WERI-Rb-1 (cell line): ENCODE measurements around the gene GPR55.

Experiments
- DNase-seq: peaks from one replicate; pipeline ENCODE4 v3.0.0-alpha.2; 2020
- H3K27ac ChIP-seq: fragments of 250-450 bp; sonication (Bioruptor Pico); 2 replicates; pipeline ENCODE4 v1.5.1; 2020; ENCODE audit warnings: mild to moderate bottlenecking, moderate library complexity
- H3K27me3 ChIP-seq: fragments of 250-450 bp; sonication (Bioruptor Pico); 2 replicates; pipeline ENCODE4 v1.5.1; 2021; ENCODE audit warnings: mild to moderate bottlenecking, low read depth, moderate library complexity; ENCODE audit not compliant: insufficient read depth, severe bottlenecking
- H3K36me3 ChIP-seq: fragments of 250-450 bp; sonication (Bioruptor Pico); 2 replicates; pipeline ENCODE4 v1.5.1; 2020; ENCODE audit warnings: mild to moderate bottlenecking, moderate library complexity
- H3K4me3 ChIP-seq: 2 replicates; pipeline ENCODE4 v1.5.1; 2011; ENCODE audit warnings: low read depth, mild to moderate bottlenecking, control low read depth, low read length
- H3K9me3 ChIP-seq: fragments of 250-450 bp; sonication (Bioruptor Pico); 2 replicates; pipeline ENCODE4 v1.5.1; 2021; ENCODE audit warnings: mild to moderate bottlenecking, moderate library complexity; ENCODE audit not compliant: severe bottlenecking
- CTCF ChIP-seq: IDR thresholded peaks from 2 replicates; pipeline ENCODE4 v1.5.1; 2011; ENCODE audit warnings: low read depth, mild to moderate bottlenecking, control low read depth, inconsistent platforms, low read length

GPR55 gene

GRCh38 chr2:230889911-230890601 is 35.0 kb downstream of the GPR55 start:
- Histone ChIP-seq H3K9me3 (peaks cover 2% of the 10 kb centered on the region), H3K27ac (no peak overlapping the region), H3K4me3 (no peak overlapping the region), H3K36me3 (no peaks in the 10 kb centered on the region), H3K27me3 (no peaks in the 10 kb centered on the region)
- DNase-seq, result no peak
- no peak for TF ChIP-seq CTCF

GRCh38 chr2:230888824-230889400 is 36.1 kb downstream of the GPR55 start:
- no peak for TF ChIP-seq CTCF
- peaks cover 2% of the 10 kb centered on the region for H3K9me3 ChIP-seq
- no peaks in the 10 kb centered on the region for H3K27me3 ChIP-seq
- DNase-seq, result no peak
- no peaks in the 10 kb centered on the region for H3K36me3 ChIP-seq
- no peak overlapping the region for H3K4me3 ChIP-seq
- no peak overlapping the region for H3K27ac ChIP-seq

- no peak for TF ChIP-seq CTCF
- Histone ChIP-seq H3K36me3 (no peaks in the 10 kb centered on the region), H3K9me3 (peaks cover 2% of the 10 kb centered on the region), H3K27me3 (no peaks in the 10 kb centered on the region), H3K27ac (no peak overlapping the region), H3K4me3 (no peak overlapping the region)
- DNase-seq, result no peak
Observed at GRCh38 chr2:230887342-230887741, 37.7 kb downstream of the GPR55 start.

- H3K9me3 ChIP-seq, result peaks cover 2% of the 10 kb centered on the region
- H3K27ac ChIP-seq, result no peak overlapping the region
- H3K27me3 ChIP-seq, result no peaks in the 10 kb centered on the region
- no peak overlapping the region for H3K4me3 ChIP-seq
- no peaks in the 10 kb centered on the region for H3K36me3 ChIP-seq
- DNase-seq, result no peak
- TF ChIP-seq CTCF, result no peak
Observed at GRCh38 chr2:230886671-230887071, 38.4 kb downstream of the GPR55 start.

GRCh38 chr2:230886206-230886605 is 38.8 kb downstream of the GPR55 start:
- Histone ChIP-seq H3K9me3 (peaks cover 2% of the 10 kb centered on the region), H3K27me3 (no peaks in the 10 kb centered on the region), H3K36me3 (no peaks in the 10 kb centered on the region), H3K4me3 (no peak overlapping the region), H3K27ac (no peak overlapping the region)
- DNase-seq, result no peak
- no peak for TF ChIP-seq CTCF
